SK-N-SH (cell line): ENCODE measurements around the gene MSMP. TPM values are rescaled to one million over a fixed set of nuclear protein-coding genes. Genes with fewer than 3 reads are reported as not detected.

Experiments used
- CTCF ChIA-PET: fragments of 300-600, 350-600 bp; formaldehyde crosslinking; extraction: SDS; loops from one replicate; lab custom pipeline; 2021; lab: Yijun Ruan, JAX
- POLR2A ChIA-PET: fragments of 350-600 bp; sonication (Branson Sonifier 250); formaldehyde crosslinking; extraction: SDS; loops from one replicate; lab custom pipeline; 2020; ENCODE audit warnings: antibody characterized with exemption, inconsistent platforms; lab: Yijun Ruan, JAX
- DNase-seq: peaks from one replicate; pipeline ENCODE4 v3.0.0; 2012
- H2AFZ ChIP-seq: fragments of 200-600 bp; sonication (generic); 2 replicates; pipeline ENCODE4 v1.8.1; 2016; ENCODE audit warnings: antibody characterized with exemption, mild to moderate bottlenecking, low read depth
- H3F3A ChIP-seq: fragments of 200-600 bp; sonication (generic); replicated peaks from 2 replicates; pipeline ENCODE3; 2016; ENCODE audit warnings: antibody characterized with exemption, mild to moderate bottlenecking; ENCODE audit not compliant: insufficient read depth
- H3K27ac ChIP-seq, 2 experiments: fragments of 200-500 bp in 1 of 2; fragments of 200-600 bp in 1 of 2; sonication (Bioruptor generic) in 1 of 2; sonication (generic), shearing (Covaris generic) in 1 of 2; 2 replicates each; pipeline versions ENCODE4 v1.5.1 to v1.6.1; 2014 to 2016; ENCODE audit warnings: low read depth in 2 of 2, inconsistent platforms in 1 of 2, low read length in 1 of 2, mild to moderate bottlenecking in 1 of 2, mixed read lengths in 1 of 2
- H3K27me3 ChIP-seq: fragments of 200-600 bp; sonication (generic), shearing (Covaris generic); 2 replicates; pipeline ENCODE4 v1.6.1; 2016; ENCODE audit warnings: mixed run types; ENCODE audit not compliant: insufficient read depth
- H3K36me3 ChIP-seq, 2 experiments: fragments of 200-500 bp in 1 of 2; fragments of 200-600 bp in 1 of 2; sonication (Bioruptor generic) in 1 of 2; sonication (generic) in 1 of 2; replicated peaks in 1 of 2; 2 replicates each; pipeline versions ENCODE3 to v1.5.1; 2014 to 2016; ENCODE audit warnings: low read length in 1 of 2, mild to moderate bottlenecking in 1 of 2; ENCODE audit not compliant: insufficient read depth in 2 of 2, control insufficient read depth in 1 of 2
- H3K4me1 ChIP-seq, 2 experiments: fragments of 200-500 bp in 1 of 2; fragments of 200-600 bp in 1 of 2; sonication (Bioruptor generic) in 1 of 2; sonication (generic), shearing (Covaris generic) in 1 of 2; 2 replicates each; pipeline versions ENCODE4 v1.5.1 to v1.6.1; 2014 to 2016; ENCODE audit warnings: low read depth in 1 of 2, low read length in 1 of 2, mixed run types in 1 of 2; ENCODE audit not compliant: insufficient read depth in 2 of 2, control insufficient read depth in 1 of 2
- H3K4me2 ChIP-seq: fragments of 200-600 bp; sonication (generic), shearing (Covaris generic); 2 replicates; pipeline ENCODE4 v1.6.1; 2017; ENCODE audit warnings: mixed run types
- H3K4me3 ChIP-seq, 2 experiments: fragments of 200-500 bp in 1 of 2; fragments of 200-600 bp in 1 of 2; sonication (Bioruptor generic) in 1 of 2; sonication (generic), shearing (Covaris generic) in 1 of 2; 2 replicates each; pipeline versions ENCODE4 v1.5.1 to v1.8.1; 2014 to 2016; ENCODE audit warnings: low read depth in 2 of 2, inconsistent platforms in 1 of 2, low read length in 1 of 2, mild to moderate bottlenecking in 1 of 2, mixed read lengths in 1 of 2, moderate library complexity in 1 of 2
- H3K79me2 ChIP-seq: fragments of 200-600 bp; sonication (generic); 2 replicates; pipeline ENCODE4 v1.8.1; 2017; ENCODE audit warnings: mild to moderate bottlenecking; ENCODE audit not compliant: insufficient read depth
- H3K9ac ChIP-seq: fragments of 200-600 bp; sonication (generic); 2 replicates; pipeline ENCODE4 v1.6.1; 2017; ENCODE audit warnings: mixed run types
- H3K9me2 ChIP-seq: fragments of 200-600 bp; sonication (generic); 2 replicates; pipeline ENCODE4 v1.6.1; 2017; ENCODE audit warnings: mixed run types
- H3K9me3 ChIP-seq: fragments of 200-600 bp; sonication (generic); 2 replicates; pipeline ENCODE4 v1.6.1; 2017; ENCODE audit warnings: mixed run types, mild to moderate bottlenecking, moderate library complexity
- H4K20me1 ChIP-seq: fragments of 200-600 bp; sonication (generic); 2 replicates; pipeline ENCODE4 v1.6.1; 2017; ENCODE audit warnings: mild to moderate bottlenecking, mixed run types; ENCODE audit not compliant: insufficient read depth
- CHD2 ChIP-seq: fragments of 150-350 bp; IDR thresholded peaks from 2 replicates; pipeline ENCODE4 v1.6.1; 2018; ENCODE audit warnings: low read length; ENCODE audit not compliant: partially characterized antibody
- ELF1 ChIP-seq: IDR thresholded peaks from 2 replicates; pipeline ENCODE4 v1.4.0; 2012
- EP300 ChIP-seq, 2 experiments: IDR thresholded peaks; 2 replicates each; pipeline versions ENCODE4 v1.4.0 to v1.6.1; 2012; ENCODE audit warnings: borderline replicate concordance in 1 of 2, low read depth in 1 of 2, low read length in 1 of 2
- FOXJ3 ChIP-seq: sonication (generic); formaldehyde crosslinking; IDR thresholded peaks from 2 replicates; pipeline ENCODE4 v1.5.1; 2020; ENCODE audit warnings: mild to moderate bottlenecking, missing genetic modification reagents
- FOXM1 ChIP-seq: IDR thresholded peaks from 2 replicates; pipeline ENCODE4 v1.4.0; 2012; ENCODE audit warnings: low read depth, mild to moderate bottlenecking
- GATA2 ChIP-seq: sonication (generic); formaldehyde crosslinking; IDR thresholded peaks from 2 replicates; pipeline ENCODE4 v1.5.0; 2020; ENCODE audit warnings: mild to moderate bottlenecking, missing genetic modification reagents
- JUND ChIP-seq: IDR thresholded peaks from 2 replicates; pipeline ENCODE4 v1.4.0; 2012
- NRF1 ChIP-seq: IDR thresholded peaks from 2 replicates; pipeline ENCODE4 v1.6.1; 2012; ENCODE audit warnings: low read depth, mild to moderate bottlenecking, low read length
- RCOR1 ChIP-seq: fragments of 150-350 bp; IDR thresholded peaks from 2 replicates; pipeline ENCODE4 v1.6.1; 2017; ENCODE audit warnings: antibody characterized with exemption, low read length
- RFX5 ChIP-seq: IDR thresholded peaks from 2 replicates; pipeline ENCODE4 v1.6.1; 2012; ENCODE audit warnings: mild to moderate bottlenecking, improper control_type of control experiment, low read length
- SIN3A ChIP-seq: IDR thresholded peaks from 2 replicates; pipeline ENCODE4 v1.6.1; 2012; ENCODE audit warnings: low read depth, mild to moderate bottlenecking, low read length, moderate library complexity, borderline replicate concordance
- SMC3 ChIP-seq: IDR thresholded peaks from 2 replicates; pipeline ENCODE4 v1.6.1; 2012; ENCODE audit warnings: low read depth, low read length, improper control_type of control experiment
- TCF12 ChIP-seq: IDR thresholded peaks from 2 replicates; pipeline ENCODE4 v1.4.0; 2012
- YY1 ChIP-seq: IDR thresholded peaks from 2 replicates; pipeline ENCODE4 v1.4.0; 2012; ENCODE audit warnings: low read depth, mild to moderate bottlenecking
- WGBS: methylation state at CpG from one replicate; pipeline ENCODE4 v1.1.6; 2017; ENCODE audit warnings: low lambda C conversion rate; 5-methylcytosine and 5-hydroxymethylcytosine counted together
- polyA plus RNA-seq, 3 experiments: library from polyadenylated mRNA; depleted of rRNA; stranded (reverse); fragments of >200 nt; gene quantifications; 2 replicates each; pipeline ENCODE4 v1.2.3, GENCODE V29; 2012
- TF ChIP-seq, protein P1 (sequence below): fragments of 200-600 bp; sonication (generic); IDR thresholded peaks from 2 replicates; pipeline ENCODE4 v1.6.1; 2017; ENCODE audit warnings: antibody characterized with exemption, mild to moderate bottlenecking, moderate library complexity

MSMP gene
- polyA plus RNA-seq, 1 of the 3 experiments (the other 2 are of a cell fraction): 1.2 TPM

DNA sequence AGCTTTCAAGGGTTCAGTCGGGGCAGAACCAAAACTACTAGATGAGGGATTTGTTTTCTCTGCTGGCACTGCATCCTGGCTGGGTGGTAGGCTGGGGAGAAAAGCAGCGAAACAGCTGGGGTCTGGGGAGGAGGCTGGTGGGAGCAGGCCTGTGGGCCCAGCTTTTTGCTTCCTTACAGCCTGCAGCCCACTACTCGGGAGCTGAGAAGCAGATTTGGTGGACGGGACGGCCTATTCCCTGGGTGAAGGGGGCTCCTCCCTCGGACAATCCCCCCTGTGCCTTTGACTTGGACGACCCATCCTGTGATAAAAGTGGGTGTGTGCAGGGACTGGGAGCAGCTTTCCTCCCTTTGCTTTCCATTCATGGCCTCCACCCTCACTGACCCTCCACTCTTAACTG, 46.5 kb upstream of the MSMP start (continued):
- TF ChIP-seq NRF1: no peak
- TF ChIP-seq RCOR1: no peak
- no peak for TF ChIP-seq FOXJ3 (CRISPR knock-in tag)
- no peak for TF ChIP-seq CHD2
- no peak for TF ChIP-seq RFX5
- TF ChIP-seq EP300 (IDR thresholded peaks at IDR 0.05; ENCODE audit: borderline replicate concordance in 1 of 2, low read depth in 1 of 2, low read length in 1 of 2): no peak
- no peak for TF ChIP-seq SIN3A
- no peak for TF ChIP-seq YY1
- no peak for TF ChIP-seq ELF1
- no peak for TF ChIP-seq SMC3
- no peak for TF ChIP-seq FOXM1

DNA sequence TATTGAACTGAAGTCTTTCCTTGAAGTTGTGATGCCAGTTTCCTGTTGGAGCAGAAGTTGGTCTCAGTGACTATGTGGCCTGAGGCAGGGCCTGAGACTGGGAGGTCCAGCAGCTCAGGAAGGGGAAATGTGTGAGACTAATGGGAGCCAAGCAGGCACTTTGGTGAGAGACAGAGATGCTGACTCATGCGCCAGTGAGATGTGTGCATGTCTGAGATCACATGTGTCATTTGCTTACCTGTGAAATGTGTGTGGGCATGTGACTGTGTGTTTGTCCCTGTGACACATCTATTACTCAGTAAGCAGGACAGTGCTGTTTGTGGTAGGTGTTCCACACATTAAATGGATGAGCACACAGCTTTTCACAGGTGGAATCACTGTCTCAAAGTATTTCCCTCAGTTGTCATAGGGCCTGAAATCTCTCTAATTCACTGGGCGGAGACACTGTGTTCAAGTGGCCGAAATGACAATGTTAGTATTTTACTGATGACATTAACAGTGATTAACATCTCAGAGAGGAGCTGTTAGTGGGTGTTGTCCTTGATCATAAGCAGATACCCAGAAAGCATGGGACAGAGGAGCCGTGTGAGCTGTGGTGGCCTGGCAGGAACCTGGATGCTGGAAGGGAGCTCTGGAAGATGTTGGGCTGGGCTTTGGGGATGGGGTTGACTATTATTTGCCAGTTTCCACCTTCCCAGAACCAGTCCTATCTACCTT, 44.7 kb upstream of the MSMP start:
- H3K36me3 ChIP-seq: peaks cover 0 to 20% of the 10 kb centered on the region in 2 experiments
- H4K20me1 ChIP-seq: no peaks in the 10 kb centered on the region
- WGBS: 64% methylated on average over 4 of the region's 4 CpGs
- peaks cover 13% of the 10 kb centered on the region for H3F3A ChIP-seq
- H3K4me1 ChIP-seq: peaks cover 0 to 10% of the 10 kb centered on the region in 2 experiments; a peak in 2 of 4 replicates
- DNase-seq: peak; percentile 40
- no peak for TF ChIP-seq JUND
- TF ChIP-seq TCF12: no peak
- TF ChIP-seq GATA2: peak; percentile 8; the same call in 1 of the 2 replicates
- TF ChIP-seq CHD2: no peak
- TF ChIP-seq, protein P1, sequence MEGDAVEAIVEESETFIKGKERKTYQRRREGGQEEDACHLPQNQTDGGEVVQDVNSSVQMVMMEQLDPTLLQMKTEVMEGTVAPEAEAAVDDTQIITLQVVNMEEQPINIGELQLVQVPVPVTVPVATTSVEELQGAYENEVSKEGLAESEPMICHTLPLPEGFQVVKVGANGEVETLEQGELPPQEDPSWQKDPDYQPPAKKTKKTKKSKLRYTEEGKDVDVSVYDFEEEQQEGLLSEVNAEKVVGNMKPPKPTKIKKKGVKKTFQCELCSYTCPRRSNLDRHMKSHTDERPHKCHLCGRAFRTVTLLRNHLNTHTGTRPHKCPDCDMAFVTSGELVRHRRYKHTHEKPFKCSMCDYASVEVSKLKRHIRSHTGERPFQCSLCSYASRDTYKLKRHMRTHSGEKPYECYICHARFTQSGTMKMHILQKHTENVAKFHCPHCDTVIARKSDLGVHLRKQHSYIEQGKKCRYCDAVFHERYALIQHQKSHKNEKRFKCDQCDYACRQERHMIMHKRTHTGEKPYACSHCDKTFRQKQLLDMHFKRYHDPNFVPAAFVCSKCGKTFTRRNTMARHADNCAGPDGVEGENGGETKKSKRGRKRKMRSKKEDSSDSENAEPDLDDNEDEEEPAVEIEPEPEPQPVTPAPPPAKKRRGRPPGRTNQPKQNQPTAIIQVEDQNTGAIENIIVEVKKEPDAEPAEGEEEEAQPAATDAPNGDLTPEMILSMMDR: no peak
- no peaks in the 10 kb centered on the region for H3K9me3 ChIP-seq
- H3K9me2 ChIP-seq: no peaks in the 10 kb centered on the region
- CTCF ChIA-PET: interaction anchor here (0.7 to 2.1 kb wide), 9 partner anchors 9 to 271 kb away, joined by 3 to 21 read pairs (median 3); no protein-coding TSS in a partner anchor
- no peak overlapping the region for H3K4me2 ChIP-seq
- no peaks in the 10 kb centered on the region for H3K79me2 ChIP-seq
- no peaks in the 10 kb centered on the region for H3K27me3 ChIP-seq
- no peak overlapping the region for H3K9ac ChIP-seq
- no peak overlapping the region for H3K4me3 ChIP-seq
- no peak overlapping the region for H2AFZ ChIP-seq
- H3K27ac ChIP-seq: peak overlapping the region in 1 of 2 experiments; percentile 47; a peak in 3 of 4 replicates
- POLR2A ChIA-PET: no interaction called here
